HG03060 (cell line): ENCODE results near the gene KRTAP5-5.
"Not testable (repeated sequence)": the region's sequence is repeated elsewhere in the genome, so short reads cannot be mapped to it uniquely, and the experiment has no call there.

ENCODE experiments used
- ATAC-seq: cut with Tn5 transposase; IDR thresholded peaks from one replicate; pipeline ENCODE4 v1.9.1; 2021; ENCODE audit warnings: low read depth, moderate number of reproducible peaks; ENCODE audit not compliant: unreplicated experiment

The KRTAP5-5 gene

DNA sequence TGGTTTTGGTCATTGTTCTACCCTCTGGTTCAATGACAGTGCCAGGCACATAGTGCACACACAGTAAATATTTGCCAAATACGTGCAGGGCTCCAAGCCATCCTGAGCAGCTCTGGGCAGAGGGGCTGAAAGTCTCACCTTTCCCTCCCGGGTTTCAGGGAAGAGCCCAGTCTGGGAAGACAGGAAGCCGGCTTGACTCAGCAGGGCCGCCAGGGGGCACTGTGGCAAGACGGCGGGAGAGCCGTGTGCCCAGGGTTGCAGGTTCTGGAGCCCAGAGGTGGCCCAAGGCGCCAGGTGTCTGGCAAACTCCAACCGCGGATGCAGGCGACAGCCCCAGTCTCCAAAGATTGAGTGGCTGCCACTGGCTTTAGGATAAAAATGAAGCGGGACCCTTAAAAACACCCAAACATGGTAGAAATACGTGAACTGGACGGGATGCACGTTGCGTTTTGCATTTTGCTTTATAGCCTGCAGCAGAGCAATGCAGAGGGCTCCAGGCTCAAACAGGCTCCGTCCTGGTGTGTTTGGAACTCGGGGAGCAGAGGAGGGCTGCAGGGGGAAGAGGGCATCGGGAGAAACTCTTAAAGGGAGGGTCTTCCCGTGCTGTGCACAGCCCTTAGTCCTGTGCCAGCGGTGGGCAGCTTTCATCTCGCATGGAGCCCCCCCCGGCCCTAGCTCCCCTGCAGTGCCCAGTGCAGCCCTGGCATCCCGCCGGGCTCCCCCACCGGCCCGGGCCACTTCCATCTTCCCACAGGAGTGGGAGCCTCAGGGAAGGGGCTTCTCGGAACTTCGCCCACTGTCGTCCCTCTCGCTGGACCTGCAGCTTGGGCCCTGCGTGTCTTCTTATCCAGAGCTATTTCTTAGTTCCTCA, 10.7 kb downstream of the KRTAP5-5 start:
- ATAC-seq, result no peak

DNA sequence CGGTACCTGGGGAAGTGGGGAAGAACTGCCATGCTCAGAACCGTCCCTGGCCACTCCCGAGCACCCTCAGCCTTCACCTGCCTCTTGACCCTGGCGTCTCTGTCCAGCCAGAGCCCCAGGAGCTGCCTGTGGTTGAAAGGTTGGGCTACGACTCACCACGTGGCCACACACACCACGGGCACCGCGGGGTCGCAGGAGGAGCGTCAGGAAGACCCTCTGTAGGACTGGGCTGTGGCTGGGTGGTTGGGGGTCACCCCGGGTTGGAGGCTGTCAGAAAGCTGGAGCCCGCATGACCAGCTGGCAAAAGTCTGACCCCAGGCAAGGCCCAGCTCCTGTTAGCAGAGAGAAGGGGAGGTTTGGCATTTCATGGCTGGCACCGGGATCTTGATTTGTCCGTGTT, 11.5 kb downstream of the KRTAP5-5 start:
- ATAC-seq, result no peak

GRCh38 chr11:1642288-1643145, 12.9 kb downstream of the KRTAP5-5 start:
- no peak for ATAC-seq

GRCh38 chr11:1643146-1643690, 13.6 kb downstream of the KRTAP5-5 start:
- ATAC-seq, result no peak

GRCh38 chr11:1644601-1645356, 15.2 kb downstream of the KRTAP5-5 start:
- ATAC-seq, result no peak

DNA sequence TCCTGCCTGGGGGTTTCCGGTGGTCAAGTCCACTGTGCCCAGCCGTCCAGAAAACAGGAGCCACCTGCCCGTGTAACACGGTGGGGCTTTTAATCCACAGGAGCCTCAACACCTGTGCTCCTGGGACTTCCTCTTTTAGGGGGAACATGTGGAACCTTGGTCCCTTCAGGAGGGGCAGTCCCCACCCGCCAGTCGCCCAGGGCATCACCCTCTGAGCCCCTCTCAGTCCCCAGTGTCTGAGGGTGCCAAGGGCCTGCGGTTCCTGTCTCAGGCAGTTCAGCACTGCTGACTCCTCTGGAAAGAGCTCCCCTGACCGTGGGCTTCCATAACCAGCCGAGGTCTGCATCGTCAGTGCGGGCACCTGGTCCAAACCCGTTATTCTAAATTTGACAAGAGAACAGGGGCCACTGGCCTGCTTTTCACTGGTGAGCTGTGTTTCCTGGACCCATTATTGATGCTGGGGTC, 15.8 kb downstream of the KRTAP5-5 start:
- no peak for ATAC-seq

- ATAC-seq, result not testable (repeated sequence)
Observed at GRCh38 chr11:1646540-1646939, 17.0 kb downstream of the KRTAP5-5 start.

- ATAC-seq, result no peak
Observed at GRCh38 chr11:1647901-1648652, 18.5 kb downstream of the KRTAP5-5 start.

- no peak for ATAC-seq
Observed at GRCh38 chr11:1648653-1649420, 19.3 kb downstream of the KRTAP5-5 start.

DNA sequence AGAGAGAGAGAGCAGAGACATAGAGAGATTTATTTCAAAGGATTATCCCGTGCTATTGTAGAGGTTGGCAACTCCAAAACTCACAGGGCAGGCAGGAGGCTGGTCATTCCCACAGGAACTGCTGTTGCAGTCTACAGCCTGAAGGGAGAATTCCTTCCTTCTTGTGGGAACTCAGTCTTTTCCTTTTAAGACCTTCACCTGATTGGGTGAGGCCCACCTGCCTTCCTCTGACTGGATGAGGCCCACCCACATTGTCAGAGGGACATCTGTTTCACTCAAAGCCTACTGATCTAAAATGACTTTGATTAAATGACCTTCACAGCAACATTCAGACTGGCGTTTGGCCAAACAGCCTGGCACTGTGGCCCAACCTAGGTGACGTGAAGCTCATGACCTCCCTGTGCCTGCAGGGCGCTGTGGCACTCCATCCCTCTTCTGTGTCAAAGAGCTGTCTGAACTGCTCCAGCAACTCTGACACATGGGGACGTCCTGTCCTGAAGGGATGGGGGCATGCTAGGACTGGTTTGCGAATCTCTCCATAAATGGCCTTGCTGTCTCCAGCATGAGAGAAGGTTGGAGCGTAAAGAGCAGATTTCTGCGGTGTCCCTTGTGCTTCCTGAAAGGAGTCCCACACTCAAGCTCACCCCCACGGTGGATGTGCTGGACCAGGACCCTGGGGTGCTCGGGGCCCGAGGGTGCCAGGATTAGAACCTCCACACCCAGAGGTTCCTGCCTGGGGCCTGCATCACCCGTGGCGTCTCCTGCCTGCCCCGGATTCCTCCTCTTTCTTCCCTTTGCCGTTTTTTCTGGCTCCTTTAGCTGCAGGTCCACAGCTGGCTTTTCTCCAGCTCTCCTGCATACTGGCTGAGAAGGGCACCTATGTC, 20.7 kb downstream of the KRTAP5-5 start:
- ATAC-seq, result no peak

DNA sequence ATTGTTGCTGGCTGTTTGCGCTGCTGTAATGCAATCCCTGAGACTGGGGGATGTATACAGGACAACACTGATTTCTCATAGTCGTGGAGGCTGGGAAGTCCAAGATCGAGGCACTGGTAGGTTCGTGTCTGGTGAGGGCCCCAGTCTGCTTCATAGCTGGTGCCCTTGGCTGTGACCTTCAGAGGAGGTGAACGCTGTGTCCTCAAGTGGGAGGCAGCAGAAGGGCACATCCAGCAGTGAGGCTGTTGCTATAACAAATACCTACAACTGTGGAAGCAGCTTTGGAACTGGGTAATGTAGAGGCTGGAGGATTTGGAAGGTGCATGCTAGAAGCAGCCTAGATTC, 21.3 kb downstream of the KRTAP5-5 start:
- ATAC-seq, result no peak

DNA sequence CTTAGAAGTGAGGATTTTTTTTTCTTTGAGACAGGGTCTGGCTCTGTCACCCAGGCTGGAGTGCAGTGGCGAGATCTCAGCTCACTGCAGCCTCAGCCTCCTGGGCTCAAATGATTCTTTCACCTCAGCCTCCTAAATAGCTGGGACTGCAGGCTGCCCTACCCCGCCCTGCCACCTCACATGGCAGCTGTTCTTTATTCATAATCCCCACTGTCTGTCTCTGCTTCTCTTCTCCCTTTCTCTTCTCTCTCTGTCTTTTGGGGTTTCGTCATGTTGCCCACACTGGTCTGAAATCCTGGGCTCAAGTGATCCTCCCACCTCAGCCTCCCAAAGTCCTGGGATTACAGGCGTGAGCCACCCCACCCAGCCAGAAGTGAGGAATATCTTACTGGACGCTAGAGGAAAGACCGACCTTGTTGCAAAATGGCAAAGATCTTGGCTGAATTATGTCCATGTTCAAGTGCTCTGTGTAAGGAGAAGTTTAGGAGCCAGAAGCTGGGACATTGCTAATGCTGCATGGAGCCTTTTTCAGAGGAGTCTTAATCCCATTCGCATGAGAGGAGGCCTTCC, 21.9 kb downstream of the KRTAP5-5 start:
- no peak for ATAC-seq

DNA sequence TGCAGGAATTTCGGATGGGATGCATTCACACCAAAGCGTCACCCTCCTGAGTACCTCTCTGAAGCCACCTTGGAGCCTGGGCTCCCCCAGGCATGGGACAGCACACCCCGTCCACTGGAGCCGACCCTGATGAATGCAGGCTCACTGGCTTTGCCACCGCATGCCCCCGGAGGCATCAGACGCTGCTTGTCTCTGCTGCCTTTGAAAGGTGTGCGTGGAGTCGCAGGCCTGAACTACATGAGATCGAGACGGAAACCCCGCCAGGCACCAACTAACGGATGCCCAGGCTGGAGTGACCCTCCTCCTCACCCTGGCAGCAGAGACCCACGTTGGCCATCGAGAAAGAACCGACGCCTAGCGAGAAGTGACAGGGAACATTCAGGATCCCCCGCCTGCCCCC, 22.5 kb downstream of the KRTAP5-5 start:
- no peak for ATAC-seq

DNA sequence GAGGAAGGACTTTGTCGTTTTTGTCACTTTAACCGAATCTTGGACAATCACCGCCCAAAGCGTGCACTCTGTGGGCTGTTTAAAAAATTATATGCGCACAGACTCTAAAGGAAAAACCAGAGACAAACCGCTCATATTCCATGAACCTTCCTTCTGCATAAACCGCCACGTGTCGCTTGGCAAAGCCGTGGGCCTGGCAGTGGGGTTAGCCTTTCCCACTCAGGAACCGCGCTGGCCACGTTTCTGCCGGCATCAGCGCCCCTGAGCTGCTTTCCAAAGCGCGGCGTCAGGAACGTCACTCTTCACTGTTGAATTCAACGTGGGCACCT, 22.8 kb downstream of the KRTAP5-5 start:
- ATAC-seq, result no peak

GRCh38 chr11:1652771-1653540, 23.4 kb downstream of the KRTAP5-5 start:
- no peak for ATAC-seq

DNA sequence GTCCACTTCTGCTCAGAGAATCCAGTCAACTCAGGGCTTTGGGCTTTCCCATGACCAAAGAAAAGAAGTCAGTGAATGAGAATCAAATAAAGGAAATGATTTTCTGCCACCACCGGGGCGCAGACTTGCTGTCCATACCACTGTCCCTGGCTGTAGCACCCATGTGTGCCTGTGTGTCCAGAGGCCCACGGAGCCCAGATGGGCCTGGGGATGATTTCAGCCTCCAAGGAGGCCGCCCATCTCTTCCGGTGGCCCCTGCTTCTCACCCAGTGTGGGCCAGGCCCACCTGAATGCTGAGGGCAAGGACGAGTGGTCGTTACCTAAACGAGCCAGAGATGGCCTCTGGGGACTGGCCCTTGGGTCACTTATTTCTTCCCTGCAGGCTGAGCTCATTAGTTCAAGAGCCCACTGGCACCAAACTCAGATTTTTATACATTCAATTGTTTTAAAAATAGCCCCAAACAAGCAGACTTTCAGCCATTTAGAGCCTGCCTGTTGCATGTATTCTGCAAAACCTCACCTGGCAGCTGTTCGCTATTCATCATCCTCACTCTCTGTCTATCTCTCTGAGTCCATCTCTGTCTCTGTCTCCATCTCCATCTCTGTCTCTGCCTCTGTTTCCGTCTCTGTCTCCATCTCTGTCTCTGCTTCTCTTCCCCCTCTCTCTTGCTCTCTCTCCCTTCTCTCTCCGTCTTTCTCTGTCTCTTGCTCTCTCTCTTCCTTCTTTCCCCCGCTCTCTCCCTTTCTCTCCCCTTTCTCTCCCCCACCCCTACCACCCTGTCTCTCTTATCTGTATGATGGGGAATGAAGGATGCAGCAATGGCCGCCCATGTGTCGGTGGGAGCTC, 24.2 kb downstream of the KRTAP5-5 start:
- ATAC-seq, result no peak
